ENCODE data around the gene PTPN3. TPM values are rescaled to one million over a fixed set of nuclear protein-coding genes. Genes with fewer than 3 reads are reported as not detected.

The PTPN3 gene
- total and polyA plus RNA-seq, 2 donors from 2014 or later, result 33.7 to 40.6 TPM

DNA sequence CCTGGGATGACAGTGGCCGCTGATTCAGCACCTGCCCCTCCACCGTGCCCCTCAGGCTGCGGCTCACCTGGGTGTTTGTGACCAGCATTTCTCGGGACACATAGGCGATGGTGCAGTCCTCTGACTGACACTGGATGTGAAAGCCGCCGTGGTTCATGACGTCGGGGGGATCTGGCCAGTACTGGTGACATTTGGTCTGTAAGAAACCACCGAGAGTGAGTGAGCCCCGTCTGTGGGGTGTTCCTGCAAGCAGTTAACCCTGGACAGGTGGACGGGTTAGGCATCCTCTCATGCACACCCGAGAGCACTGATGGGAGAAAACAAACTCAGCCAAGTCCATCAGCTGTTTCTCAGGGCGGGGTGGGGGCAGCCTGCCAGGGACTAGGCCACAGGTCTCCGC is 114.8 kb downstream of the PTPN3 start:
- Histone ChIP-seq H3K4me1 (ENCODE audit: control insufficient read depth in 2 of 3, insufficient read depth in 2 of 3, low read depth in 1 of 3, low read length in 3 of 3) (no peaks in the 10 kb centered on the region), H3K27me3 (ENCODE audit: control insufficient read depth, insufficient read depth, low read length) (no peaks in the 10 kb centered on the region), H3K9ac (ENCODE audit: low read length in 3 of 3) (no peak overlapping the region), H3K9me3 (ENCODE audit: control insufficient read depth in 2 of 3, insufficient read depth in 1 of 3, low read length in 3 of 3) (no peaks in the 10 kb centered on the region), H3K36me3 (ENCODE audit: control insufficient read depth in 2 of 3, insufficient read depth in 3 of 3, low read length in 3 of 3) (peaks cover 2 to 68% (median 60%) of the 10 kb centered on the region in 3 donors), H3K4me3 (ENCODE audit: low read length in 3 of 3) (no peak overlapping the region), H3K27ac (ENCODE audit: low read depth in 2 of 2, low read length in 2 of 2) (no peak overlapping the region)
- DNase-seq (no peak), FAIRE-seq (no peak)
- TF ChIP-seq, protein P1, sequence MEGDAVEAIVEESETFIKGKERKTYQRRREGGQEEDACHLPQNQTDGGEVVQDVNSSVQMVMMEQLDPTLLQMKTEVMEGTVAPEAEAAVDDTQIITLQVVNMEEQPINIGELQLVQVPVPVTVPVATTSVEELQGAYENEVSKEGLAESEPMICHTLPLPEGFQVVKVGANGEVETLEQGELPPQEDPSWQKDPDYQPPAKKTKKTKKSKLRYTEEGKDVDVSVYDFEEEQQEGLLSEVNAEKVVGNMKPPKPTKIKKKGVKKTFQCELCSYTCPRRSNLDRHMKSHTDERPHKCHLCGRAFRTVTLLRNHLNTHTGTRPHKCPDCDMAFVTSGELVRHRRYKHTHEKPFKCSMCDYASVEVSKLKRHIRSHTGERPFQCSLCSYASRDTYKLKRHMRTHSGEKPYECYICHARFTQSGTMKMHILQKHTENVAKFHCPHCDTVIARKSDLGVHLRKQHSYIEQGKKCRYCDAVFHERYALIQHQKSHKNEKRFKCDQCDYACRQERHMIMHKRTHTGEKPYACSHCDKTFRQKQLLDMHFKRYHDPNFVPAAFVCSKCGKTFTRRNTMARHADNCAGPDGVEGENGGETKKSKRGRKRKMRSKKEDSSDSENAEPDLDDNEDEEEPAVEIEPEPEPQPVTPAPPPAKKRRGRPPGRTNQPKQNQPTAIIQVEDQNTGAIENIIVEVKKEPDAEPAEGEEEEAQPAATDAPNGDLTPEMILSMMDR (IDR thresholded peaks at IDR 0.05; ENCODE audit: borderline replicate concordance, extremely low read depth, insufficient read depth), result no peak
- intact Hi-C loops (cut with DNase I), result no loop called here

DNA sequence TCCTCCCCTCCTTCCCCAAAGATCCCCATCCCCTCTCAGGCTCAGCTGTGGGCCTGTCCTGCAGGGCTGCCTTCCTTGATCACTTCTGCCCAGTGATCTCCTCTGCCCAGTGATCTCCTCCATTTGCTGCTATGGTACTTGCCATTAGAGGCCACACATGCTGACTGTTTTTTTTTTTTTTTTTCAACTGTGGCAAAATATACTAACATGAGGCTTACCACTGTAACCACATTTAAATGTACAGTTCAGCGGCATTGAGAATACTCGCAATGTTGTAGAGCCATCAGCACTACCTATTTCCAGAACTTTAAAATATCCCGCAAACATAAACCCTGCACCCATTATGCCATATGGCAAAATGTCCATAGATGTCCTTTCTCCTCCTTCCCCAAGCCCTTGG is 115.5 kb downstream of the PTPN3 start:
- no peak overlapping the region for H3K4me3 ChIP-seq (ENCODE audit: low read length in 3 of 3)
- TF ChIP-seq, protein P1 (IDR thresholded peaks at IDR 0.05; ENCODE audit: borderline replicate concordance, extremely low read depth, insufficient read depth), result no peak
- no peaks in the 10 kb centered on the region for H3K9me3 ChIP-seq (ENCODE audit: control insufficient read depth in 2 of 3, insufficient read depth in 1 of 3, low read length in 3 of 3)
- no peak for FAIRE-seq
- H3K27ac ChIP-seq (ENCODE audit: low read depth in 2 of 2, low read length in 2 of 2), result no peak overlapping the region
- H3K9ac ChIP-seq (ENCODE audit: low read length in 3 of 3), result no peak overlapping the region
- H3K36me3 ChIP-seq (ENCODE audit: control insufficient read depth in 2 of 3, insufficient read depth in 3 of 3, low read length in 3 of 3), result peaks cover 2 to 65% (median 56%) of the 10 kb centered on the region in 3 donors
- H3K4me1 ChIP-seq (ENCODE audit: control insufficient read depth in 2 of 3, insufficient read depth in 2 of 3, low read depth in 1 of 3, low read length in 3 of 3), result no peaks in the 10 kb centered on the region
- no peaks in the 10 kb centered on the region for H3K27me3 ChIP-seq (ENCODE audit: control insufficient read depth, insufficient read depth, low read length)
- intact Hi-C loops (cut with DNase I), result no loop called here
- DNase-seq, result no peak

DNA sequence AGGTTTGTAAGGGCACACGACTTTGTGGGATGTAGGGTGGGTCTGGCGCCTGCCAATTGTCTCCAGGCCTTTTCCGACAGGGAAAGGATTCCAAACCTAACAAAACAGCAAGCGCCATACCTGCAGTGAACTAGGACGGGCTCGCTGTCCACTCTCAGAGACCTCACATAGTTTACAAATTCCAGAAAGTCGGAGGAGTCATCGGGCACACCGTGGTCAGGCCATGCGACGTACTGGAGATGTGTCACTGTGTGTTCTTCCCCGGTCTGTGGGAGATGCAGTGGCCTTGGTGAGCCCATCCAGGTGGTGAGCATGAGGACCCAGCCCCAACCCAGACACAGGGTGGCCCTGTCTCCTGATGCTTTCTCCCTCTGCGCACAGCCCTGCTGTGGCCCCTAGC is 115.9 kb downstream of the PTPN3 start:
- FAIRE-seq, result no peak

More for the DNA sequence above, 115.9 kb downstream of the PTPN3 start:
- H3K27me3 ChIP-seq (ENCODE audit: control insufficient read depth, insufficient read depth, low read length), result no peaks in the 10 kb centered on the region
- H3K4me3 ChIP-seq (ENCODE audit: low read length in 3 of 3), result no peak overlapping the region
- TF ChIP-seq, protein P1 (IDR thresholded peaks at IDR 0.05; ENCODE audit: borderline replicate concordance, extremely low read depth, insufficient read depth), result no peak
- H3K9me3 ChIP-seq (ENCODE audit: control insufficient read depth in 2 of 3, insufficient read depth in 1 of 3, low read length in 3 of 3), result no peaks in the 10 kb centered on the region
- intact Hi-C loops (cut with DNase I), result no loop called here
- no peak overlapping the region for H3K9ac ChIP-seq (ENCODE audit: low read length in 3 of 3)
- H3K27ac ChIP-seq (ENCODE audit: low read depth in 2 of 2, low read length in 2 of 2), result no peak overlapping the region
- H3K36me3 ChIP-seq (ENCODE audit: control insufficient read depth in 2 of 3, insufficient read depth in 3 of 3, low read length in 3 of 3), result peaks cover 2 to 62% (median 52%) of the 10 kb centered on the region in 3 donors
- DNase-seq, result no peak
- H3K4me1 ChIP-seq (ENCODE audit: control insufficient read depth in 2 of 3, insufficient read depth in 2 of 3, low read depth in 1 of 3, low read length in 3 of 3), result no peaks in the 10 kb centered on the region
